Karpas-422 (cell line): ENCODE data around the gene CCDC18. TPM values are rescaled to one million over a fixed set of nuclear protein-coding genes. Genes with fewer than 3 reads are reported as not detected.
"Not testable (repeated sequence)": the region's sequence is repeated elsewhere in the genome, so short reads cannot be mapped to it uniquely, and the experiment has no call there.

Source experiments
- DNase-seq: peaks from one replicate; pipeline ENCODE4 v3.0.0-alpha.2; 2015
- H2AFZ ChIP-seq: fragments of 200-600 bp; sonication (generic); 2 replicates; pipeline ENCODE4 v1.6.1; 2014; ENCODE audit warnings: antibody characterized with exemption, low read length, mixed read lengths
- H3K27ac ChIP-seq: fragments of 200-600 bp; sonication (generic); 2 replicates; pipeline ENCODE4 v1.5.1; 2014; ENCODE audit warnings: mild to moderate bottlenecking, low read length, moderate library complexity
- H3K27me3 ChIP-seq: fragments of 200-600 bp; sonication (generic); 2 replicates; pipeline ENCODE4 v1.6.1; 2014; ENCODE audit warnings: low read length, mixed read lengths
- H3K36me3 ChIP-seq: fragments of 200-600 bp; sonication (generic); 2 replicates; pipeline ENCODE4 v1.6.1; 2014; ENCODE audit warnings: low read length, mixed read lengths; ENCODE audit not compliant: insufficient read depth
- H3K4me1 ChIP-seq: fragments of 200-600 bp; sonication (generic); 2 replicates; pipeline ENCODE4 v1.6.1; 2014; ENCODE audit warnings: mild to moderate bottlenecking, low read length, mixed read lengths
- H3K4me2 ChIP-seq: fragments of 200-600 bp; sonication (generic); 2 replicates; pipeline ENCODE4 v1.6.1; 2014; ENCODE audit warnings: low read length, low read depth, mild to moderate bottlenecking; ENCODE audit not compliant: poor library complexity, severe bottlenecking
- H3K4me3 ChIP-seq: fragments of 200-600 bp; sonication (generic); 2 replicates; pipeline ENCODE4 v1.5.1; 2014; ENCODE audit warnings: mild to moderate bottlenecking, antibody characterized with exemption, low read length, mixed read lengths
- H3K79me2 ChIP-seq: fragments of 200-600 bp; sonication (generic); 2 replicates; pipeline ENCODE4 v1.6.1; 2014; ENCODE audit warnings: mild to moderate bottlenecking, low read length, mixed read lengths
- H3K9ac ChIP-seq: fragments of 200-600 bp; sonication (generic); 2 replicates; pipeline ENCODE4 v1.6.0; 2014; ENCODE audit warnings: low read length
- H3K9me2 ChIP-seq: fragments of 200-600 bp; sonication (generic), shearing (Covaris generic); replicated peaks from 2 replicates; pipeline ENCODE4 v1.6.0; 2014; ENCODE audit warnings: mild to moderate bottlenecking, low read length, moderate library complexity; ENCODE audit not compliant: insufficient read depth
- H3K9me3 ChIP-seq: fragments of 300-700, 200-600 bp; sonication (generic); 2 replicates; pipeline ENCODE4 v1.6.1; 2014; ENCODE audit warnings: low read length, mixed read lengths
- H4K20me1 ChIP-seq: fragments of 200-600 bp; sonication (generic); 2 replicates; pipeline ENCODE4 v1.6.1; 2014; ENCODE audit warnings: mild to moderate bottlenecking, antibody characterized with exemption, low read length, low read depth; ENCODE audit not compliant: insufficient read depth
- total RNA-seq: library from RNA; depleted of rRNA; stranded (reverse); fragments of >200 nt; shearing (Covaris generic); gene quantifications from 2 replicates; pipeline ENCODE4 v1.2.3, GENCODE V29; 2014; ENCODE audit warnings: low replicate concordance

The CCDC18 gene
- total RNA-seq, 1 experiment from 2014 or later, result 29.1 TPM

GRCh38 chr1:93221913-93222312 lies 41.4 kb downstream of the CCDC18 start:
- Histone ChIP-seq H3K4me3 (no peak overlapping the region), H3K9ac (no peak overlapping the region), H3K9me2 (no peaks in the 10 kb centered on the region), H3K27ac (no peak overlapping the region), H3K36me3 (peaks cover 32% of the 10 kb centered on the region), H4K20me1 (no peaks in the 10 kb centered on the region), H3K27me3 (no peaks in the 10 kb centered on the region), H3K4me1 (no peaks in the 10 kb centered on the region), H3K79me2 (no peaks in the 10 kb centered on the region), H2AFZ (no peak overlapping the region), H3K9me3 (no peaks in the 10 kb centered on the region), H3K4me2 (no peak overlapping the region)
- no peak for DNase-seq

GRCh38 chr1:93223023-93223675 lies 42.6 kb downstream of the CCDC18 start:
- H2AFZ ChIP-seq, result no peak overlapping the region
- no peak overlapping the region for H3K4me3 ChIP-seq
- H3K79me2 ChIP-seq, result no peaks in the 10 kb centered on the region
- no peak overlapping the region for H3K4me2 ChIP-seq
- H3K9me3 ChIP-seq, result no peaks in the 10 kb centered on the region
- H3K27ac ChIP-seq, result no peak overlapping the region
- DNase-seq, result no peak
- H4K20me1 ChIP-seq, result no peaks in the 10 kb centered on the region
- no peaks in the 10 kb centered on the region for H3K4me1 ChIP-seq
- H3K27me3 ChIP-seq, result no peaks in the 10 kb centered on the region
- no peak overlapping the region for H3K9ac ChIP-seq
- H3K36me3 ChIP-seq, result peaks cover 30% of the 10 kb centered on the region
- no peaks in the 10 kb centered on the region for H3K9me2 ChIP-seq

GRCh38 chr1:93235261-93235660 lies 54.7 kb downstream of the CCDC18 start:
- no peaks in the 10 kb centered on the region for H3K27me3 ChIP-seq
- H3K9ac ChIP-seq, result no peak overlapping the region
- peaks cover 31% of the 10 kb centered on the region for H3K36me3 ChIP-seq
- H3K9me2 ChIP-seq, result no peaks in the 10 kb centered on the region
- H3K4me1 ChIP-seq, result no peaks in the 10 kb centered on the region
- no peaks in the 10 kb centered on the region for H3K9me3 ChIP-seq
- no peak overlapping the region for H3K4me3 ChIP-seq
- DNase-seq, result no peak
- no peaks in the 10 kb centered on the region for H3K79me2 ChIP-seq
- no peaks in the 10 kb centered on the region for H4K20me1 ChIP-seq
- no peak overlapping the region for H2AFZ ChIP-seq
- H3K27ac ChIP-seq, result no peak overlapping the region
- H3K4me2 ChIP-seq, result no peak overlapping the region

GRCh38 chr1:93237021-93237420 lies 56.5 kb downstream of the CCDC18 start:
- H2AFZ ChIP-seq, result no peak overlapping the region
- no peak for DNase-seq
- H3K9me3 ChIP-seq, result no peaks in the 10 kb centered on the region
- H3K36me3 ChIP-seq, result peaks cover 30% of the 10 kb centered on the region
- no peaks in the 10 kb centered on the region for H4K20me1 ChIP-seq
- H3K4me3 ChIP-seq, result no peak overlapping the region
- no peak overlapping the region for H3K9ac ChIP-seq
- H3K4me2 ChIP-seq, result no peak overlapping the region
- no peaks in the 10 kb centered on the region for H3K4me1 ChIP-seq
- no peak overlapping the region for H3K27ac ChIP-seq
- no peaks in the 10 kb centered on the region for H3K27me3 ChIP-seq
- H3K79me2 ChIP-seq, result no peaks in the 10 kb centered on the region
- H3K9me2 ChIP-seq, result no peaks in the 10 kb centered on the region

- no peak overlapping the region for H2AFZ ChIP-seq
- no peaks in the 10 kb centered on the region for H3K27me3 ChIP-seq
- no peaks in the 10 kb centered on the region for H3K9me3 ChIP-seq
- no peak for DNase-seq
- H3K9me2 ChIP-seq, result no peaks in the 10 kb centered on the region
- no peaks in the 10 kb centered on the region for H3K79me2 ChIP-seq
- peaks cover 35% of the 10 kb centered on the region for H3K36me3 ChIP-seq
- H3K4me2 ChIP-seq, result no peak overlapping the region
- H3K4me1 ChIP-seq, result no peaks in the 10 kb centered on the region
- H4K20me1 ChIP-seq, result no peaks in the 10 kb centered on the region
- H3K9ac ChIP-seq, result no peak overlapping the region
- H3K27ac ChIP-seq, result no peak overlapping the region
- H3K4me3 ChIP-seq, result no peak overlapping the region
Measured at GRCh38 chr1:93238425-93238824, 57.9 kb downstream of the CCDC18 start.

GRCh38 chr1:93239863-93240262 lies 59.3 kb downstream of the CCDC18 start:
- Histone ChIP-seq H3K9me3 (no peaks in the 10 kb centered on the region), H3K9me2 (no peaks in the 10 kb centered on the region), H3K4me1 (no peaks in the 10 kb centered on the region), H4K20me1 (no peaks in the 10 kb centered on the region), H3K9ac (no peak overlapping the region), H3K4me3 (no peak overlapping the region), H3K36me3 (peaks cover 35% of the 10 kb centered on the region), H2AFZ (no peak overlapping the region), H3K27ac (no peak overlapping the region), H3K27me3 (no peaks in the 10 kb centered on the region), H3K79me2 (no peaks in the 10 kb centered on the region), H3K4me2 (no peak overlapping the region)
- DNase-seq, result no peak

GRCh38 chr1:93243233-93243632 lies 62.7 kb downstream of the CCDC18 start:
- not testable (repeated sequence) for DNase-seq, H3K9ac ChIP-seq
- H3K36me3 ChIP-seq, result peaks cover 28% of the 10 kb centered on the region

GRCh38 chr1:93244298-93245069 lies 64.0 kb downstream of the CCDC18 start:
- no peaks in the 10 kb centered on the region for H3K27me3 ChIP-seq
- no peak for DNase-seq
- H3K4me2 ChIP-seq, result no peak overlapping the region
- H3K27ac ChIP-seq, result no peak overlapping the region
- no peaks in the 10 kb centered on the region for H4K20me1 ChIP-seq
- H3K9me2 ChIP-seq, result no peaks in the 10 kb centered on the region
- H3K9me3 ChIP-seq, result no peaks in the 10 kb centered on the region
- H3K36me3 ChIP-seq, result peaks cover 22% of the 10 kb centered on the region
- no peak overlapping the region for H3K4me3 ChIP-seq
- no peak overlapping the region for H3K9ac ChIP-seq
- H3K4me1 ChIP-seq, result no peaks in the 10 kb centered on the region
- H2AFZ ChIP-seq, result no peak overlapping the region
- H3K79me2 ChIP-seq, result peaks cover 4% of the 10 kb centered on the region; the same call in 1 of the 2 replicates

More at GRCh38 chr1:93243233-93243632, 62.7 kb downstream of the CCDC18 start:
- H3K4me1 ChIP-seq, H3K27me3 ChIP-seq, H3K9me3 ChIP-seq, H4K20me1 ChIP-seq, H3K9me2 ChIP-seq, H3K4me3 ChIP-seq, H3K79me2 ChIP-seq, H3K27ac ChIP-seq, H2AFZ ChIP-seq, H3K4me2 ChIP-seq: not testable (repeated sequence)
